ENCODE results near the gene PRR7.

The PRR7 gene

DNA sequence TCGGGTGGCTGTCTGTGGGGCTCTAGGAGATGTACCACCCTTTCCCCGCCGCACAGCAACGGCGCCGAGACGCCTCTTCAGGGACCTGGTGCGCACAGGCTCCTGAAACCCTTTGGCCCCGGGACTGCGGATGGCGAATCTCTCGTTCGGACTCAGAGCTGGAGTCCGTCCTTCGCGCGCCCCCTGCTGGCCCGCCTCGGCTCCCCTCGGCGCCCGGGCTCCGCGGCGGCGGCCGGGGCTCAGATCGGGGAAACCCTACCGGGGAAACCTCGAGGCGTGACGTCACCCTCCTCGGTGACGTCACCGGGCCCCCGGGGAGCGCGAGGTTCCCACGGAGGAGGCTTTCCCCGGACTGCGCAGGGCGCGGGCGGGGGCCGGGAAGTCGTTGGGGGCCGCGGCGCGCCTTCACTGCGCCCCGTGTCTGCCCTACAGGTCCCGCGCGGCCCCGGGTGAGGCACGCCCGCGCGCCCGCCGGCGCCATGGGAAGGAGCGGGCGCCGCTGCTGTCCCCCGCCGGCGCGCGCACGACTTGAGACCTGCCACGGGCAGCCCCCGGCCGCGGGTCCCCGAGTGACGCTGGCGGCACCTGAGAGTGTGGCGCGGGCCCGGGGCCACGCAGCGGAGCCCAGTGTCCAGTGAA, 7.9 kb downstream of the PRR7 start (continued):
- TF ChIP-seq, protein P1, sequence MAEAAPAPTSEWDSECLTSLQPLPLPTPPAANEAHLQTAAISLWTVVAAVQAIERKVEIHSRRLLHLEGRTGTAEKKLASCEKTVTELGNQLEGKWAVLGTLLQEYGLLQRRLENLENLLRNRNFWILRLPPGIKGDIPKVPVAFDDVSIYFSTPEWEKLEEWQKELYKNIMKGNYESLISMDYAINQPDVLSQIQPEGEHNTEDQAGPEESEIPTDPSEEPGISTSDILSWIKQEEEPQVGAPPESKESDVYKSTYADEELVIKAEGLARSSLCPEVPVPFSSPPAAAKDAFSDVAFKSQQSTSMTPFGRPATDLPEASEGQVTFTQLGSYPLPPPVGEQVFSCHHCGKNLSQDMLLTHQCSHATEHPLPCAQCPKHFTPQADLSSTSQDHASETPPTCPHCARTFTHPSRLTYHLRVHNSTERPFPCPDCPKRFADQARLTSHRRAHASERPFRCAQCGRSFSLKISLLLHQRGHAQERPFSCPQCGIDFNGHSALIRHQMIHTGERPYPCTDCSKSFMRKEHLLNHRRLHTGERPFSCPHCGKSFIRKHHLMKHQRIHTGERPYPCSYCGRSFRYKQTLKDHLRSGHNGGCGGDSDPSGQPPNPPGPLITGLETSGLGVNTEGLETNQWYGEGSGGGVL (tag by site-specific recombination; IDR thresholded peaks at IDR 0.05), result peak; percentile 29; the same call in 1 of the 2 replicates
- TF ChIP-seq, protein P2, sequence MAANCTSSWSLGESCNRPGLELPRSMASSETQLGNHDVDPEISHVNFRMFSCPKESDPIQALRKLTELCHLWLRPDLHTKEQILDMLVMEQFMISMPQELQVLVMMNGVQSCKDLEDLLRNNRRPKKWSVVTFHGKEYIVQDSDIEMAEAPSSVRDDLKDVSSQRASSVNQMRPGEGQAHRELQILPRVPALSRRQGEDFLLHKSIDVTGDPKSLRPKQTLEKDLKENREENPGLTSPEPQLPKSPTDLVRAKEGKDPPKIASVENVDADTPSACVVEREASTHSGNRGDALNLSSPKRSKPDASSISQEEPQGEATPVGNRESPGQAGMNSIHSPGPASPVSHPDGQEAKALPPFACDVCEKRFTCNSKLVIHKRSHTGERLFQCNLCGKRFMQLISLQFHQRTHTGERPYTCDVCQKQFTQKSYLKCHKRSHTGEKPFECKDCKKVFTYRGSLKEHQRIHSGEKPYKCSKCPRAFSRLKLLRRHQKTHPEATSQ (tag by site-specific recombination; IDR thresholded peaks at IDR 0.05), result peak; percentile 40; the same call in 1 of the 2 replicates
- TF ChIP-seq ZNF654 (tag by site-specific recombination; IDR thresholded peaks at IDR 0.05; ENCODE audit: low read depth) (peak; percentile 55), YY1 (tag by site-specific recombination; IDR thresholded peaks at IDR 0.05) (peak; percentile 16; the same call in 1 of the 2 replicates), ZBTB8A (tag by site-specific recombination; IDR thresholded peaks at IDR 0.05) (peak; percentile 75), ZNF510 (tag by site-specific recombination; IDR thresholded peaks at IDR 0.05; ENCODE audit: insufficient replicate concordance) (no peak), ZNF184 (tag by site-specific recombination; IDR thresholded peaks at IDR 0.05) (peak; percentile 79; the same call in 1 of the 2 replicates), SALL2 (tag by site-specific recombination; IDR thresholded peaks at IDR 0.05; ENCODE audit: borderline replicate concordance) (peak; percentile 86), ZSCAN30 (tag by site-specific recombination; IDR thresholded peaks at IDR 0.05) (peak; percentile 94), ZSCAN16 (tag by site-specific recombination; IDR thresholded peaks at IDR 0.05) (no peak), ZNF324 (tag by site-specific recombination; IDR thresholded peaks at IDR 0.05) (peak; percentile 14; the same call in 1 of the 2 replicates), OSR2 (tag by site-specific recombination; IDR thresholded peaks at IDR 0.05) (no peak), ZNF629 (tag by site-specific recombination; IDR thresholded peaks at IDR 0.05) (peak; percentile 99), SETDB1 (IDR thresholded peaks at IDR 0.05; ENCODE audit: insufficient read length, low read length) (no peak), GLIS1 (tag by site-specific recombination; IDR thresholded peaks at IDR 0.05) (peak; percentile 87), ZNF155 (tag by site-specific recombination; IDR thresholded peaks at IDR 0.05) (no peak), IKZF3 (tag by site-specific recombination; IDR thresholded peaks at IDR 0.05) (peak; percentile 79), GLIS2 (tag by site-specific recombination; IDR thresholded peaks at IDR 0.05) (0 out of 2 replicates have a peak, but pooled peaks have one; percentile 26), GLI2 (tag by site-specific recombination; IDR thresholded peaks at IDR 0.05; ENCODE audit: borderline replicate concordance, low read depth) (no peak), ZNF48 (tag by site-specific recombination; IDR thresholded peaks at IDR 0.05) (no peak), GLI4 (tag by site-specific recombination; IDR thresholded peaks at IDR 0.05) (no peak), ZNF658 (tag by site-specific recombination; IDR thresholded peaks at IDR 0.05) (peak; percentile 48; the same call in 1 of the 2 replicates), ZNF561 (tag by site-specific recombination; IDR thresholded peaks at IDR 0.05; ENCODE audit: borderline replicate concordance) (0 out of 2 replicates have a peak, but pooled peaks have one; percentile 21), ZNF624 (tag by site-specific recombination; IDR thresholded peaks at IDR 0.05) (no peak), ZNF701 (tag by site-specific recombination; IDR thresholded peaks at IDR 0.05) (no peak), ZNF391 (tag by site-specific recombination; IDR thresholded peaks at IDR 0.05; ENCODE audit: borderline replicate concordance, low read depth) (peak; percentile 82), ZNF549 (tag by site-specific recombination; IDR thresholded peaks at IDR 0.05) (no peak; the same call in 1 of the 2 replicates), ZNF2 (tag by site-specific recombination; IDR thresholded peaks at IDR 0.05) (0 out of 2 replicates have a peak, but pooled peaks have one; percentile 56), ZBTB48 (tag by site-specific recombination; IDR thresholded peaks at IDR 0.05) (peak; percentile 72), ZNF660 (tag by site-specific recombination; IDR thresholded peaks at IDR 0.05) (peak; percentile 96), ZNF112 (tag by site-specific recombination; IDR thresholded peaks at IDR 0.05) (no peak)
- TF ChIP-seq, protein P3, sequence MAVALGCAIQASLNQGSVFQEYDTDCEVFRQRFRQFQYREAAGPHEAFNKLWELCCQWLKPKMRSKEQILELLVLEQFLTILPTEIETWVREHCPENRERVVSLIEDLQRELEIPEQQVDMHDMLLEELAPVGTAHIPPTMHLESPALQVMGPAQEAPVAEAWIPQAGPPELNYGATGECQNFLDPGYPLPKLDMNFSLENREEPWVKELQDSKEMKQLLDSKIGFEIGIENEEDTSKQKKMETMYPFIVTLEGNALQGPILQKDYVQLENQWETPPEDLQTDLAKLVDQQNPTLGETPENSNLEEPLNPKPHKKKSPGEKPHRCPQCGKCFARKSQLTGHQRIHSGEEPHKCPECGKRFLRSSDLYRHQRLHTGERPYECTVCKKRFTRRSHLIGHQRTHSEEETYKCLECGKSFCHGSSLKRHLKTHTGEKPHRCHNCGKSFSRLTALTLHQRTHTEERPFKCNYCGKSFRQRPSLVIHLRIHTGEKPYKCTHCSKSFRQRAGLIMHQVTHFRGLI (tag by site-specific recombination; IDR thresholded peaks at IDR 0.05), result peak; percentile 62; the same call in 1 of the 2 replicates
- TF ChIP-seq, protein P4, sequence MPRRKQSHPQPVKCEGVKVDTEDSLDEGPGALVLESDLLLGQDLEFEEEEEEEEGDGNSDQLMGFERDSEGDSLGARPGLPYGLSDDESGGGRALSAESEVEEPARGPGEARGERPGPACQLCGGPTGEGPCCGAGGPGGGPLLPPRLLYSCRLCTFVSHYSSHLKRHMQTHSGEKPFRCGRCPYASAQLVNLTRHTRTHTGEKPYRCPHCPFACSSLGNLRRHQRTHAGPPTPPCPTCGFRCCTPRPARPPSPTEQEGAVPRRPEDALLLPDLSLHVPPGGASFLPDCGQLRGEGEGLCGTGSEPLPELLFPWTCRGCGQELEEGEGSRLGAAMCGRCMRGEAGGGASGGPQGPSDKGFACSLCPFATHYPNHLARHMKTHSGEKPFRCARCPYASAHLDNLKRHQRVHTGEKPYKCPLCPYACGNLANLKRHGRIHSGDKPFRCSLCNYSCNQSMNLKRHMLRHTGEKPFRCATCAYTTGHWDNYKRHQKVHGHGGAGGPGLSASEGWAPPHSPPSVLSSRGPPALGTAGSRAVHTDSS (tag by site-specific recombination; IDR thresholded peaks at IDR 0.05), result no peak
- TF ChIP-seq, protein P5, sequence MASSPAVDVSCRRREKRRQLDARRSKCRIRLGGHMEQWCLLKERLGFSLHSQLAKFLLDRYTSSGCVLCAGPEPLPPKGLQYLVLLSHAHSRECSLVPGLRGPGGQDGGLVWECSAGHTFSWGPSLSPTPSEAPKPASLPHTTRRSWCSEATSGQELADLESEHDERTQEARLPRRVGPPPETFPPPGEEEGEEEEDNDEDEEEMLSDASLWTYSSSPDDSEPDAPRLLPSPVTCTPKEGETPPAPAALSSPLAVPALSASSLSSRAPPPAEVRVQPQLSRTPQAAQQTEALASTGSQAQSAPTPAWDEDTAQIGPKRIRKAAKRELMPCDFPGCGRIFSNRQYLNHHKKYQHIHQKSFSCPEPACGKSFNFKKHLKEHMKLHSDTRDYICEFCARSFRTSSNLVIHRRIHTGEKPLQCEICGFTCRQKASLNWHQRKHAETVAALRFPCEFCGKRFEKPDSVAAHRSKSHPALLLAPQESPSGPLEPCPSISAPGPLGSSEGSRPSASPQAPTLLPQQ (tag by site-specific recombination; IDR thresholded peaks at IDR 0.05), result peak; percentile 66; the same call in 1 of the 2 replicates
